Astrocyte (in vitro differentiated cells and primary cell): ENCODE results near the gene ANO3.

ENCODE experiments used
- CTCF ChIP-seq: IDR thresholded peaks from 2 replicates; pipeline ENCODE4 v1.5.1; 2011; ENCODE audit warnings: low read depth, mild to moderate bottlenecking, inconsistent platforms, low read length, moderate library complexity; ENCODE audit not compliant: insufficient read depth
- EZH2 ChIP-seq: IDR thresholded peaks from 2 replicates; pipeline ENCODE4 v1.6.1; 2012; ENCODE audit warnings: mild to moderate bottlenecking, low read length, inconsistent platforms; ENCODE audit not compliant: insufficient read depth

GRCh38 chr11:26558190-26558589, 226.3 kb downstream of the ANO3 start:
- TF ChIP-seq CTCF, result no peak
- no peak for TF ChIP-seq EZH2
